ENCODE measurements around the gene GNA14.

GRCh38 chr9:77582525-77582924 is 65.6 kb downstream of the GNA14 start:
- TF ChIP-seq CTCF (conservative IDR thresholded peaks at IDR 0.05) = no peak
- TF ChIP-seq ZFX (IDR thresholded peaks at IDR 0.05) = no peak
